Activated T-cell treated with anti-CD3 and anti-CD28 coated beads, Interleukin-2, amount 50 U/mL, for 4 hours (primary cell): ENCODE data around the gene AFG1L. TPM values are rescaled to one million over a fixed set of nuclear protein-coding genes. Genes with fewer than 3 reads are reported as not detected.
"Not testable (repeated sequence)": the region's sequence is repeated elsewhere in the genome, so short reads cannot be mapped to it uniquely, and the experiment has no call there.

Source experiments
- ATAC-seq, 2 donors: fragments of 200-7000 bp; cut with Tn5 transposase; one replicate each; pipeline ENCODE4 v1.10.0; 2021
- DNase-seq: peaks from one replicate; pipeline ENCODE4 v3.0.0-alpha.2; 2020
- H3K27me3 Mint-ChIP-seq: one replicate; pipeline ENCODE4 v1.8.0; 2021; ENCODE audit warnings: low read depth, mixed read lengths
- H3K36me3 Mint-ChIP-seq: one replicate; pipeline ENCODE4 v1.8.0; 2022; ENCODE audit warnings: mixed read lengths; ENCODE audit not compliant: insufficient read depth
- H3K4me1 Mint-ChIP-seq: one replicate; pipeline ENCODE4 v1.8.0; 2021; ENCODE audit warnings: low read depth, mixed read lengths
- H3K4me3 Mint-ChIP-seq: one replicate; pipeline ENCODE4 v1.8.0; 2021; ENCODE audit warnings: mild to moderate bottlenecking, moderate library complexity, mixed read lengths
- H3K9me3 Mint-ChIP-seq: one replicate; pipeline ENCODE4 v1.8.0; 2021; ENCODE audit warnings: mixed read lengths
- total RNA-seq, 3 donors: library from RNA; stranded (reverse); gene quantifications; one replicate each; pipeline ENCODE4 v1.2.1, GENCODE V29; 2021

Gene AFG1L
- total RNA-seq, 3 donors from 2014 or later = 2.0 to 4.8 (median 4.0) TPM

- not testable (repeated sequence) for H3K36me3 Mint-ChIP-seq, H3K9me3 Mint-ChIP-seq, H3K4me3 Mint-ChIP-seq, DNase-seq, ATAC-seq, H3K27me3 Mint-ChIP-seq, H3K4me1 Mint-ChIP-seq
Observed at GRCh38 chr6:108535920-108536535, 241.2 kb downstream of the AFG1L start.

DNA sequence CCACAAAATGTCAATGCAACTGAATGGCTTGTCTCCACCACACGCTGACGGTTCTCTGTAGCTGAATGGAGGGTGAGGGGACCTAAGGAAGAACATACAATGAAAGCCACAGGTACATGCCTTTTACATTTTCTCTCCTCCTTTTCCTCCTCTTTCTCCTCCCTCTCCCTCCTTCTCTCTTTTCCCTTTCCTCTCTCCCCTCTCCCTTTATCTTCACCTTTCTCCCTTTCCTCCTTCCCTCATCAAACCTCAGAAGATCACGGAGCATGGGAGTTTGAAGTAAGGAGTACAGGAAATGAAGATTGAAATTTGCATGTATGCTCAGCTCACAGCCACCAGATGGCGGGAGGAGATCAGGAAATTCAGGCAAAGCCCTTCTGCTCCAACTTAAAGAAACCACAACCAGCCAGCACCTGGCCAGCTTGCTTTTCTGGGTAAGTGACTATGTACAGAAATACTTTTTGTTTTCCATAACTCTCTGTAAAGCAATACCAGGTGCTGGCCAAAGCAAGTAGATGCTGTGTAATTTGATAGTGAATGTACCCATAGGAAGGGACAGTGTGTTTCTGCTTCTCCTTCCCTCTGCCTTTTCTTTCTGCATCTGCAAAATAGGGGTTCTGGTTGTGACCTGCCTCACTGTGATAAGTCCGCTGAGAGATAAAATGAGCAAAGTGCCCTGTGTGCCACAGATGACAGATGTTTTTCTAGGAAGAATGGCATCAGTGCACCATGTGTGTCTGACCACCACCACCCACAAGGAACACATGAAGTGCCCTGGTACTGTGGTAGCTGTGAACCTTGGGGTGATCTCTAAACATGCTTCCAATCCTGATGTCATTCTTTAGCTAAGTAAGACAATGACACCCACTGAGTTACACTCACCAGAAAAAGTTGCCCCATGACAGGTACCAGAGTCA is 247.2 kb downstream of the AFG1L start:
- no peaks in the 10 kb centered on the region for H3K9me3 Mint-ChIP-seq
- H3K4me3 Mint-ChIP-seq = peak overlapping the region; percentile 59
- peaks cover 15% of the 10 kb centered on the region for H3K4me1 Mint-ChIP-seq
- H3K27me3 Mint-ChIP-seq = peaks cover 2% of the 10 kb centered on the region
- ATAC-seq (peak; percentile 77 to 86), DNase-seq (peak; percentile 65)
- H3K36me3 Mint-ChIP-seq = no peaks in the 10 kb centered on the region

- H3K4me3 Mint-ChIP-seq = no peak overlapping the region
Observed at GRCh38 chr6:108543175-108543940, 248.5 kb downstream of the AFG1L start.

GRCh38 chr6:108544606-108545005 is 249.8 kb downstream of the AFG1L start:
- ATAC-seq (no peak), DNase-seq (no peak)
- Mint-ChIP-seq H3K9me3 (no peaks in the 10 kb centered on the region), H3K4me1 (peaks cover 15% of the 10 kb centered on the region), H3K27me3 (peaks cover 2% of the 10 kb centered on the region), H3K4me3 (no peak overlapping the region), H3K36me3 (no peaks in the 10 kb centered on the region)

More at GRCh38 chr6:108543175-108543940, 248.5 kb downstream of the AFG1L start:
- ATAC-seq (no peak), DNase-seq (no peak)
- peaks cover 15% of the 10 kb centered on the region for H3K4me1 Mint-ChIP-seq
- H3K9me3 Mint-ChIP-seq = no peaks in the 10 kb centered on the region
- H3K27me3 Mint-ChIP-seq = peaks cover 2% of the 10 kb centered on the region
- H3K36me3 Mint-ChIP-seq = no peaks in the 10 kb centered on the region

- Mint-ChIP-seq H3K9me3 (no peaks in the 10 kb centered on the region), H3K4me3 (no peak overlapping the region), H3K4me1 (peaks cover 15% of the 10 kb centered on the region), H3K36me3 (no peaks in the 10 kb centered on the region), H3K27me3 (peaks cover 2% of the 10 kb centered on the region)
- DNase-seq = no peak
- ATAC-seq = no peak
Observed at GRCh38 chr6:108546079-108547049, 251.5 kb downstream of the AFG1L start.

GRCh38 chr6:108549241-108549640 is 254.4 kb downstream of the AFG1L start:
- no peaks in the 10 kb centered on the region for H3K36me3 Mint-ChIP-seq
- H3K4me3 Mint-ChIP-seq = no peak overlapping the region
- peaks cover 7% of the 10 kb centered on the region for H3K4me1 Mint-ChIP-seq
- no peak for ATAC-seq
- H3K27me3 Mint-ChIP-seq = no peaks in the 10 kb centered on the region
- H3K9me3 Mint-ChIP-seq = no peaks in the 10 kb centered on the region
- no peak for DNase-seq

- H3K4me3 Mint-ChIP-seq = no peak overlapping the region
- DNase-seq = no peak
- ATAC-seq = no peak
- H3K9me3 Mint-ChIP-seq = no peaks in the 10 kb centered on the region
- no peaks in the 10 kb centered on the region for H3K27me3 Mint-ChIP-seq
- H3K36me3 Mint-ChIP-seq = no peaks in the 10 kb centered on the region
- H3K4me1 Mint-ChIP-seq = peaks cover 7% of the 10 kb centered on the region
Observed at GRCh38 chr6:108549741-108550140, 254.9 kb downstream of the AFG1L start.

- peaks cover 7% of the 10 kb centered on the region for H3K4me1 Mint-ChIP-seq
- ATAC-seq (no peak), DNase-seq (no peak)
- H3K9me3 Mint-ChIP-seq = no peaks in the 10 kb centered on the region
- H3K27me3 Mint-ChIP-seq = no peaks in the 10 kb centered on the region
- no peak overlapping the region for H3K4me3 Mint-ChIP-seq
- no peaks in the 10 kb centered on the region for H3K36me3 Mint-ChIP-seq
Observed at GRCh38 chr6:108550256-108550655, 255.4 kb downstream of the AFG1L start.

GRCh38 chr6:108555399-108556052 is 260.7 kb downstream of the AFG1L start:
- DNase-seq (no peak), ATAC-seq (no peak)
- H3K4me1 Mint-ChIP-seq = peaks cover 4% of the 10 kb centered on the region
- H3K9me3 Mint-ChIP-seq = no peaks in the 10 kb centered on the region
- H3K27me3 Mint-ChIP-seq = no peaks in the 10 kb centered on the region
- no peak overlapping the region for H3K4me3 Mint-ChIP-seq
- H3K36me3 Mint-ChIP-seq = no peaks in the 10 kb centered on the region

DNA sequence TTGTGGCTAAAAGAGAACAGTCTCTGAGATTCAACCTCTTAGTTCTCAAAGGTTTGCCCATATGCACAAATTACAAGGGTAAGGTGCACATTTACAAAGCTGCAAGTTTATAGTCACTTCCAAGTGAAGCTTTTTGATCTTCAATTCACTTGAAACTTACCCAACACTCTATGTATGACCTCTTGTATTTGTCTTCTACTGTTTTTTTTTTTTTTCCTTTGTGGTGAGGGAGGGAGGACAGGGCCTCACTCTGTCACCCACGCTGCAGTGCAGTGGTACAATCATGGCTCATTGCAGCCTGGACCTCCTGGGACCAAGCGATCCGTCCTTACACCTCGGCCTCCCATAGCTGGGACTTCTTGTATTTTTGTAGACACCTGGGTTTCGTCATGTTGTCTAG is 261.4 kb downstream of the AFG1L start:
- no peaks in the 10 kb centered on the region for H3K9me3 Mint-ChIP-seq
- DNase-seq (no peak), ATAC-seq (no peak)
- no peaks in the 10 kb centered on the region for H3K27me3 Mint-ChIP-seq
- H3K4me3 Mint-ChIP-seq = peak overlapping the region; percentile 90
- H3K4me1 Mint-ChIP-seq = peaks cover 4% of the 10 kb centered on the region
- no peaks in the 10 kb centered on the region for H3K36me3 Mint-ChIP-seq

- Mint-ChIP-seq H3K9me3 (no peaks in the 10 kb centered on the region), H3K4me3 (peak overlapping the region; percentile 90), H3K27me3 (no peaks in the 10 kb centered on the region), H3K36me3 (no peaks in the 10 kb centered on the region), H3K4me1 (peaks cover 8% of the 10 kb centered on the region)
- DNase-seq (no peak), ATAC-seq (no peak)
Observed at GRCh38 chr6:108556866-108557493, 262.1 kb downstream of the AFG1L start.

DNA sequence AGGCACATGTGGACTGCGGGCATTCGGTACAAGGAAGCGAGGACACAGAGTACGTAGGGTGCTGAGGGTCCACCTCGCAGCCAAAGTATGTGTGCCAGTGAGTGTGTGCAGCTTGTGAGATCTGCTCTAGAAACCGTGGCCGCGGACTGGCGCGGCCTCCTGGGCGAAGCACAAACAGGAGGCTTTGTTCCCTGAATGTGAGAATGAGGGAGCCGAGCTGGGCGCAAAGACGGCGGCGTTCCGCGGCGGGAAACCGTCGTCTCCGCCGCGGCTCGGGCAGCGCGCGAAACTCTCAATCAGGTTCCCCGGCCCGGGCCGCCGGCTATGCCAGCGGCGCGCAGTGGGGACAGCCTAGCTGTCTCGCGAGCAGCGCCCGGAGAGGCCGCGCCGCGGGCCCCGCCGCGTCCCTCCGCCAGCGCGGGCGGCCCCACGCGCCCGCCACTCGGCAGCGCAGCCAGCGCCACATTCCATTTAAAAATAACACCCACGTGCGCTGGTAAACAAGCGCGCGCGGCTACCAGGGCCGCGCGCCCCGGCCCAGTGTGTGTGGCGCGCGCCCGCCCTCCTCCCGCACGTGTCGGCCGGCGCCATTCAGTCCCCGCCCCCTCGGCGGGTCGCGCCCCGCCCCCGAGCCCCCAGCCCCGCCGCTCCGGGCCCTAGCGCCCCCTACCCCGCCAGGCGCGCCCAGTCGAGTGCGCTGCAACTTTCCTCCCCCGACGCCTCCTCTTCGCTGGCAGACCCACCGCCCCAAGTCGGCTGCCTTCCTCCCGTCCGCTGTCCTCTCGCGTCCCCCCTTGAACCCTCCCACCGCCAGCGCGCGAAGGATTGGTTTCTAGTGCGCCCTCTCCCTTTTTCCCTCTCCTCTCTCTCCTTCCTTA is 262.9 kb downstream of the AFG1L start:
- H3K36me3 Mint-ChIP-seq = peaks cover 5% of the 10 kb centered on the region
- peak; percentile 40 to 46 for ATAC-seq
- no peaks in the 10 kb centered on the region for H3K27me3 Mint-ChIP-seq
- peak overlapping the region; percentile 90 for H3K4me3 Mint-ChIP-seq
- H3K4me1 Mint-ChIP-seq = peaks cover 15% of the 10 kb centered on the region
- H3K9me3 Mint-ChIP-seq = no peaks in the 10 kb centered on the region
- DNase-seq = peak; percentile 77
